A549 (cell line): ENCODE measurements around the gene CCR9. TPM values are rescaled to one million over a fixed set of nuclear protein-coding genes. Genes with fewer than 3 reads are reported as not detected.

Experiments used
- ATAC-seq, 2 experiments: fragments of 200-7000 bp in 1 of 2; fragments of >200 bp in 1 of 2; cut with Nextera tagmentation in 1 of 2; cut with Tn5 transposase in 1 of 2; 3 replicates each; pipeline versions ENCODE4 v1.8.0 to v1.9.1; 2018 to 2020; ENCODE audit warnings: mild to moderate bottlenecking in 1 of 2, moderate library complexity in 1 of 2
- CTCF ChIA-PET: fragments of 300-600 bp; sonication (Branson Sonifier 250); formaldehyde crosslinking; extraction: SDS; loops from one replicate; lab custom pipeline; 2021; ENCODE audit warnings: antibody characterized with exemption, inconsistent platforms; lab: Yijun Ruan, JAX
- POLR2A ChIA-PET: fragments of 350-600 bp; formaldehyde crosslinking; extraction: SDS; loops from one replicate; lab custom pipeline; 2021; ENCODE audit warnings: antibody characterized with exemption, inconsistent platforms; lab: Yijun Ruan, JAX
- DNase-seq, 2 experiments: peaks; one replicate each; pipeline versions ENCODE4 v3.0.0 to v3.0.0-alpha.2; 2011 to 2016; ENCODE audit warnings: low read depth in 1 of 2, low spot score in 1 of 2
- FAIRE-seq: peaks from 2 replicates; lab custom pipeline; 2011; peaks lifted over from hg19 to GRCh38; lab: Jason Lieb, UNC
- H3K27ac ChIP-seq, 2 experiments: fragments of >200 bp; sonication (Bioruptor Twin); formaldehyde crosslinking; 3 replicates each; pipeline ENCODE4 v1.5.1; 2016 to 2017
- H3K4me1 ChIP-seq: fragments of >200 bp; sonication (Bioruptor Twin); formaldehyde crosslinking; 3 replicates; pipeline ENCODE4 v1.6.1; 2016
- H3K4me2 ChIP-seq: fragments of >200 bp; sonication (Bioruptor Twin); formaldehyde crosslinking; 3 replicates; pipeline ENCODE4 v1.6.1; 2016
- H3K4me3 ChIP-seq: fragments of >200 bp; sonication (Bioruptor Twin); formaldehyde crosslinking; 3 replicates; pipeline ENCODE4 v1.5.1; 2016
- H3K9me3 ChIP-seq: fragments of >200 bp; sonication (Bioruptor Twin); formaldehyde crosslinking; 3 replicates; pipeline ENCODE4 v1.6.1; 2016
- CEBPB ChIP-seq, 2 experiments: fragments of >200 bp in 1 of 2; sonication (Bioruptor Twin) in 1 of 2; formaldehyde crosslinking in 1 of 2; IDR thresholded peaks; 2 replicates each; pipeline ENCODE4 v1.6.1; 2012 to 2016
- ESRRA ChIP-seq: fragments of 150-350 bp; IDR thresholded peaks from 2 replicates; pipeline ENCODE4 v1.6.1; 2014; ENCODE audit warnings: mild to moderate bottlenecking, low read length, borderline replicate concordance
- FOXS1 ChIP-seq: fragments of 250-450 bp; sonication (Bioruptor Pico); IDR thresholded peaks from 2 replicates; pipeline ENCODE4 v1.5.0; 2020; ENCODE audit warnings: mild to moderate bottlenecking, moderate library complexity
- GATA3 ChIP-seq: IDR thresholded peaks from 2 replicates; pipeline ENCODE4 v1.6.1; 2012; ENCODE audit warnings: borderline replicate concordance
- HOXA7 ChIP-seq: fragments of 250-450 bp; sonication (Bioruptor Pico); IDR thresholded peaks from 2 replicates; pipeline ENCODE4 v1.5.0; 2020; ENCODE audit warnings: mild to moderate bottlenecking, moderate library complexity
- JUN ChIP-seq, 2 experiments: fragments of >200 bp; sonication (Bioruptor Twin); formaldehyde crosslinking; IDR thresholded peaks; 2 replicates in 1 of 2; 3 replicates in 1 of 2; pipeline ENCODE4 v1.6.1; 2016 to 2017
- JUNB ChIP-seq: fragments of >200 bp; sonication (Bioruptor Twin); formaldehyde crosslinking; IDR thresholded peaks from 2 replicates; pipeline ENCODE4 v1.6.1; 2016
- MAFK ChIP-seq: fragments of 450-650 bp; IDR thresholded peaks from 2 replicates; pipeline ENCODE4 v1.6.1; 2014; ENCODE audit not compliant: partially characterized antibody
- NFE2L2 ChIP-seq: fragments of 150-350 bp; conservative IDR thresholded peaks from 2 replicates; pipeline ENCODE4 v1.6.1; 2014; ENCODE audit warnings: low read length
- NPAS2 ChIP-seq: fragments of 250-450 bp; sonication (Bioruptor Pico); IDR thresholded peaks from 2 replicates; pipeline ENCODE4 v1.8.0; 2022; ENCODE audit warnings: mild to moderate bottlenecking, moderate library complexity, borderline replicate concordance
- RFX5 ChIP-seq: fragments of 450-650 bp; IDR thresholded peaks from 2 replicates; pipeline ENCODE4 v1.7.1; 2014; ENCODE audit warnings: antibody characterized with exemption, mild to moderate bottlenecking, moderate library complexity
- SMC3 ChIP-seq: fragments of >200 bp; sonication (Bioruptor Twin); formaldehyde crosslinking; IDR thresholded peaks from 3 replicates; pipeline ENCODE4 v1.6.1; 2018; ENCODE audit warnings: inconsistent platforms
- WGBS: methylation state at CpG from one replicate; pipeline ENCODE4 v1.1.6; 2017; ENCODE audit errors: missing lambda C conversion rate; 5-methylcytosine and 5-hydroxymethylcytosine counted together
- polyA plus RNA-seq, 4 experiments: library from polyadenylated mRNA; depleted of rRNA in 3 of 4; stranded (reverse); fragments of >200 nt; fragmentation: RNase III in 1 of 4; extraction: RNeasy Plus Mini Kit Qiagen cat#74134 plus additional on column Dnase treatment in 1 of 4; gene quantifications; 2 replicates in 3 of 4; 3 replicates in 1 of 4; pipeline ENCODE4 v1.2.3, GENCODE V29; 2011 to 2017
- small RNA-seq, 6 experiments: library from RNA; depleted of rRNA; stranded (forward); fragments of <200 nt; gene quantifications; one replicate each; pipeline ENCODE3, GENCODE V24; 2012
- TF ChIP-seq, protein P1 (sequence below): fragments of >200 bp; sonication (Bioruptor Twin); formaldehyde crosslinking; IDR thresholded peaks from 3 replicates; pipeline ENCODE4 v1.5.1; 2016
- TF ChIP-seq, protein P2 (sequence below): fragments of 200-600 bp; sonication (generic); IDR thresholded peaks from 2 replicates; pipeline ENCODE4 v1.6.1; 2016; ENCODE audit warnings: antibody characterized with exemption, mild to moderate bottlenecking, moderate library complexity

CCR9 gene
- polyA plus RNA-seq, 2 of the 4 experiments (the other 2 are of a cell fraction), result not detected

DNA sequence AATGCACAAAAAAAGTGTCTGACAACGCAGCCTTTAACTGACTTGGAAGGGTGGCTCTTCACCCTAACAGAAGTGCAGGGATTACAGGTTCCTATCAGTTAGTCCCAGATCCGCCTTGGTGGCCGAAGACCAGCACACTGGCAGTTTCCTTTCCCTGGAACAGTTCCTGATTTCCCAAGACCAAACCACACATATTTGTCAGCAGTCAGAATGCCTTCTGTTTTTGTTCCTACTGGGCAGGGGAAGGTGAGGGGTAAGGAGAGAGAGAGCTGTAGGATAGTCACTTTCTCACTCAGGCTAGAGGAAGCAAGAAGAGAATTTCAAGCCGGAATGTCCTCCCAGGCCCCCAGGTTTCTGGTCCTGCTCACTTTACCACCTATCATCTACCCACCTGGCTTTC lies 66.1 kb downstream of the CCR9 start:
- CTCF ChIA-PET, result interaction anchor here (2.4 kb wide), 1 partner anchor 126 kb away, joined by 14 read pairs; no protein-coding TSS in a partner anchor
- no peak overlapping the region for H3K27ac ChIP-seq
- 93% methylated on average over 4 of the region's 4 CpGs for WGBS
- no peak for ATAC-seq
- POLR2A ChIA-PET, result no interaction called here
- TF ChIP-seq, protein P1, sequence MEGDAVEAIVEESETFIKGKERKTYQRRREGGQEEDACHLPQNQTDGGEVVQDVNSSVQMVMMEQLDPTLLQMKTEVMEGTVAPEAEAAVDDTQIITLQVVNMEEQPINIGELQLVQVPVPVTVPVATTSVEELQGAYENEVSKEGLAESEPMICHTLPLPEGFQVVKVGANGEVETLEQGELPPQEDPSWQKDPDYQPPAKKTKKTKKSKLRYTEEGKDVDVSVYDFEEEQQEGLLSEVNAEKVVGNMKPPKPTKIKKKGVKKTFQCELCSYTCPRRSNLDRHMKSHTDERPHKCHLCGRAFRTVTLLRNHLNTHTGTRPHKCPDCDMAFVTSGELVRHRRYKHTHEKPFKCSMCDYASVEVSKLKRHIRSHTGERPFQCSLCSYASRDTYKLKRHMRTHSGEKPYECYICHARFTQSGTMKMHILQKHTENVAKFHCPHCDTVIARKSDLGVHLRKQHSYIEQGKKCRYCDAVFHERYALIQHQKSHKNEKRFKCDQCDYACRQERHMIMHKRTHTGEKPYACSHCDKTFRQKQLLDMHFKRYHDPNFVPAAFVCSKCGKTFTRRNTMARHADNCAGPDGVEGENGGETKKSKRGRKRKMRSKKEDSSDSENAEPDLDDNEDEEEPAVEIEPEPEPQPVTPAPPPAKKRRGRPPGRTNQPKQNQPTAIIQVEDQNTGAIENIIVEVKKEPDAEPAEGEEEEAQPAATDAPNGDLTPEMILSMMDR, result no peak
- TF ChIP-seq SMC3 (no peak), ESRRA (no peak), NFE2L2 (no peak), JUNB (no peak), CEBPB (IDR thresholded peaks at IDR 0.05) (no peak), GATA3 (no peak), MAFK (no peak), RFX5 (no peak), JUN (IDR thresholded peaks at IDR 0.05) (no peak), HOXA7 (no peak), NPAS2 (no peak), FOXS1 (no peak)
- TF ChIP-seq, protein P2, sequence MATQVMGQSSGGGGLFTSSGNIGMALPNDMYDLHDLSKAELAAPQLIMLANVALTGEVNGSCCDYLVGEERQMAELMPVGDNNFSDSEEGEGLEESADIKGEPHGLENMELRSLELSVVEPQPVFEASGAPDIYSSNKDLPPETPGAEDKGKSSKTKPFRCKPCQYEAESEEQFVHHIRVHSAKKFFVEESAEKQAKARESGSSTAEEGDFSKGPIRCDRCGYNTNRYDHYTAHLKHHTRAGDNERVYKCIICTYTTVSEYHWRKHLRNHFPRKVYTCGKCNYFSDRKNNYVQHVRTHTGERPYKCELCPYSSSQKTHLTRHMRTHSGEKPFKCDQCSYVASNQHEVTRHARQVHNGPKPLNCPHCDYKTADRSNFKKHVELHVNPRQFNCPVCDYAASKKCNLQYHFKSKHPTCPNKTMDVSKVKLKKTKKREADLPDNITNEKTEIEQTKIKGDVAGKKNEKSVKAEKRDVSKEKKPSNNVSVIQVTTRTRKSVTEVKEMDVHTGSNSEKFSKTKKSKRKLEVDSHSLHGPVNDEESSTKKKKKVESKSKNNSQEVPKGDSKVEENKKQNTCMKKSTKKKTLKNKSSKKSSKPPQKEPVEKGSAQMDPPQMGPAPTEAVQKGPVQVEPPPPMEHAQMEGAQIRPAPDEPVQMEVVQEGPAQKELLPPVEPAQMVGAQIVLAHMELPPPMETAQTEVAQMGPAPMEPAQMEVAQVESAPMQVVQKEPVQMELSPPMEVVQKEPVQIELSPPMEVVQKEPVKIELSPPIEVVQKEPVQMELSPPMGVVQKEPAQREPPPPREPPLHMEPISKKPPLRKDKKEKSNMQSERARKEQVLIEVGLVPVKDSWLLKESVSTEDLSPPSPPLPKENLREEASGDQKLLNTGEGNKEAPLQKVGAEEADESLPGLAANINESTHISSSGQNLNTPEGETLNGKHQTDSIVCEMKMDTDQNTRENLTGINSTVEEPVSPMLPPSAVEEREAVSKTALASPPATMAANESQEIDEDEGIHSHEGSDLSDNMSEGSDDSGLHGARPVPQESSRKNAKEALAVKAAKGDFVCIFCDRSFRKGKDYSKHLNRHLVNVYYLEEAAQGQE, result no peak
- TF ChIP-seq, all 56 proteins: peak for 0
- DNase-seq, result no peak
- no peak for FAIRE-seq
- no peak overlapping the region for H3K4me2 ChIP-seq
- H3K9me3 ChIP-seq, result no peaks in the 10 kb centered on the region
- H3K4me1 ChIP-seq, result no peaks in the 10 kb centered on the region
- H3K4me3 ChIP-seq, result no peak overlapping the region

Small RNA genes lying within 50 kb of the gene (small RNA-seq; reads per million reads assigned to genes)
- 0 reads per million in 6 experiments for gene RF00019

Other genes with a start within 250 kb of the CCR9 start
- 24.8 and 27.8 TPM in 2 replicates for gene SACM1L, start 197.1 kb upstream of the CCR9 start, polyA plus RNA-seq (2011; rRNA removed)
- 21.1 to 24.9 TPM (median 22.6 TPM) in 3 replicates for gene SACM1L, start 197.1 kb upstream of the CCR9 start, polyA plus RNA-seq (2017; fragmentation: RNase III; extraction: RNeasy Plus Mini Kit Qiagen cat#74134 plus additional on column Dnase treatment)
- gene SLC6A20, start 90.0 kb upstream of the CCR9 start, polyA plus RNA-seq (2011; rRNA removed), result 0.03 TPM in 1 of 2 replicates, not detected in the other
- gene SLC6A20, start 90.0 kb upstream of the CCR9 start, polyA plus RNA-seq (2017; fragmentation: RNase III; extraction: RNeasy Plus Mini Kit Qiagen cat#74134 plus additional on column Dnase treatment), result not detected in 3 replicates
- 21.3 and 25.0 TPM in 2 replicates for gene LZTFL1, start 44.4 kb upstream of the CCR9 start, polyA plus RNA-seq (2011; rRNA removed)
- 10.8 to 12.6 TPM (median 12.0 TPM) in 3 replicates for gene LZTFL1, start 44.4 kb upstream of the CCR9 start, polyA plus RNA-seq (2017; fragmentation: RNase III; extraction: RNeasy Plus Mini Kit Qiagen cat#74134 plus additional on column Dnase treatment)
- not detected in 2 replicates for gene CXCR6, start 56.9 kb downstream of the CCR9 start, polyA plus RNA-seq (2011; rRNA removed)
- gene CXCR6, start 56.9 kb downstream of the CCR9 start, polyA plus RNA-seq (2017; fragmentation: RNase III; extraction: RNeasy Plus Mini Kit Qiagen cat#74134 plus additional on column Dnase treatment), result not detected in 3 replicates
- 4.4 and 6.4 TPM in 2 replicates for gene FYCO1, start 109.3 kb downstream of the CCR9 start, polyA plus RNA-seq (2011; rRNA removed)
- 3.7 to 4.9 TPM (median 4.1 TPM) in 3 replicates for gene FYCO1, start 109.3 kb downstream of the CCR9 start, polyA plus RNA-seq (2017; fragmentation: RNase III; extraction: RNeasy Plus Mini Kit Qiagen cat#74134 plus additional on column Dnase treatment)
- not detected in 2 replicates for gene XCR1, start 140.9 kb downstream of the CCR9 start, polyA plus RNA-seq (2011; rRNA removed)
- not detected in 3 replicates for gene XCR1, start 140.9 kb downstream of the CCR9 start, polyA plus RNA-seq (2017; fragmentation: RNase III; extraction: RNeasy Plus Mini Kit Qiagen cat#74134 plus additional on column Dnase treatment)